Measurements from ENCODE around the gene C16orf90.

Gene C16orf90

DNA sequence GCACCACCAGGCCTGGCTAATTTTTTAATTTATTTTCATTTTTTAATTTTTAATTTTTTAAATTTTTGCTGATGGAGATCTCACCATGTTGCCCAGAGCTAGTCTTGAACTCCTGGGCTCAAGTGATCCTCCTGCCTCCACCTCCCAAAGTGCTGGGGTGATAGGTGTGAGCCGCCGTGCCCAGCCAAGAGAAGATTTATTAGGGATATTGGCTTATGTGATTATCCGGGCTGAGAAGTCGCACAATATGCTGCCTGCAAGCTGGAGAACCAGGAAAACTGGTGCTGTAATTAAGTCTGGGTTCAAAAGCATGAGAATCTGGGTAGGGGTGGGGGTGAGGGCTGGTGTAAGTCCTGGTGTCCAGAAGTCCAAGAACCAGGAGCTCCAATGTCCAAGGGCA, 2.5 kb upstream of the C16orf90 start:
- H3K36me3 ChIP-seq (ENCODE audit: control insufficient read depth, insufficient read depth, low read length) = no peaks in the 10 kb centered on the region
- H3K4me1 ChIP-seq (ENCODE audit: control insufficient read depth, insufficient read depth, low read length) = peaks cover 8% of the 10 kb centered on the region
- no peak overlapping the region for H3K4me3 ChIP-seq (ENCODE audit: insufficient read depth, low read depth, low read length)
- H3K9me3 ChIP-seq (ENCODE audit: control insufficient read depth, low read length) = no peaks in the 10 kb centered on the region
- no peaks in the 10 kb centered on the region for H3K27me3 ChIP-seq (ENCODE audit: control insufficient read depth, insufficient read depth, low read length, poor library complexity, severe bottlenecking)
- 77 to 81% methylated on average over 4 of the region's 4 CpGs for WGBS, 2 experiments
- H3K27ac ChIP-seq (ENCODE audit: insufficient read depth, low read depth, low read length, poor library complexity, severe bottlenecking) = no peak overlapping the region

DNA sequence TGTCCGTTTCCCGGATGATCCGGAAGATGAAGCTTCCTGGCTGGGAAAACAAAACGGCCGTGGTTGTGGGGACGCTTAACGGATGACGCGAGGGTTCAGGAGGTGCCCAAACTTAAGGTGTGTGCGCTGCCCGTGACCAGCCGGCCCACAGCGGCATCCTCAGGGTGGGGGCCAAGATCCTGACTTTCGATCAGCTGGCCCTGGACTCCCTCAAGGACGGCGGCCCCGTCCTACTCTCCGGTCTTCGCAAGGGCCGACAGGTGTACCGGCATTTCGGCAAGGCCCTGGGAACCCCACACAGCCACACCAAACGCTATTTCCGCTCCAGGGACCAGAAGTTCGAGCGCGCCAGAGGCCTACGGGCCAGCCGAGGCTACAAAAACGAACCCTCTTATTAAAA, 1.1 kb upstream of the C16orf90 start:
- WGBS, 2 experiments = 95 to 96% methylated on average over 30 of the region's 30 CpGs
- Histone ChIP-seq H3K4me3 (ENCODE audit: insufficient read depth, low read depth, low read length) (no peak overlapping the region), H3K9me3 (ENCODE audit: control insufficient read depth, low read length) (no peaks in the 10 kb centered on the region), H3K36me3 (ENCODE audit: control insufficient read depth, insufficient read depth, low read length) (no peaks in the 10 kb centered on the region), H3K27ac (ENCODE audit: insufficient read depth, low read depth, low read length, poor library complexity, severe bottlenecking) (no peak overlapping the region), H3K4me1 (ENCODE audit: control insufficient read depth, insufficient read depth, low read length) (no peaks in the 10 kb centered on the region), H3K27me3 (ENCODE audit: control insufficient read depth, insufficient read depth, low read length, poor library complexity, severe bottlenecking) (no peaks in the 10 kb centered on the region)

GRCh38 chr16:3494386-3494973, 809 bp downstream of the C16orf90 start:
- H3K36me3 ChIP-seq (ENCODE audit: control insufficient read depth, insufficient read depth, low read length) = no peaks in the 10 kb centered on the region
- H3K4me1 ChIP-seq (ENCODE audit: control insufficient read depth, insufficient read depth, low read length) = no peaks in the 10 kb centered on the region
- no peaks in the 10 kb centered on the region for H3K27me3 ChIP-seq (ENCODE audit: control insufficient read depth, insufficient read depth, low read length, poor library complexity, severe bottlenecking)
- no peak overlapping the region for H3K27ac ChIP-seq (ENCODE audit: insufficient read depth, low read depth, low read length, poor library complexity, severe bottlenecking)
- no peaks in the 10 kb centered on the region for H3K9me3 ChIP-seq (ENCODE audit: control insufficient read depth, low read length)
- H3K4me3 ChIP-seq (ENCODE audit: insufficient read depth, low read depth, low read length) = no peak overlapping the region
- WGBS, 2 experiments = 93 to 94% methylated on average over 16 of the region's 16 CpGs

DNA sequence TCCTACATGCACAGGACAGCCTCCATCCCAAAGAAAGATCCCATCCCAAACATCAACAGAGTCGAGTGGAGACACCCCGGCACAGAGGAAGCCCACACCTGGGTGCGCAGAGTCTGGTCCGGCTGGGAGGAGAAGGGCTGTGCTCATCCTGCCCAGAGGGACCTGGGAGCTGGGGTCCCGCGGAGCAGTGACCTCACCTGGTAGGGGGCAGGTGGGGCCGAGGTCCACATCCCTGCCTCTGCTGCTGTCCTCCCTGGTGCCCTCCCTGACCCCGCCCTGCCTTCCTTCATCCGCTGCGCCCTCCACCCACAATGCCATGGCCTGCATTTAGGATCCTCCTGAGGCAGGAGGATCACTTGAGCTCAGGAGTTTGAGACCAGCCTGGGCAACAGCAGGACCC, 2.9 kb downstream of the C16orf90 start:
- Histone ChIP-seq H3K4me1 (ENCODE audit: control insufficient read depth, insufficient read depth, low read length) (no peaks in the 10 kb centered on the region), H3K36me3 (ENCODE audit: control insufficient read depth, insufficient read depth, low read length) (no peaks in the 10 kb centered on the region), H3K27me3 (ENCODE audit: control insufficient read depth, insufficient read depth, low read length, poor library complexity, severe bottlenecking) (no peaks in the 10 kb centered on the region), H3K9me3 (ENCODE audit: control insufficient read depth, low read length) (no peaks in the 10 kb centered on the region), H3K4me3 (ENCODE audit: insufficient read depth, low read depth, low read length) (no peak overlapping the region), H3K27ac (ENCODE audit: insufficient read depth, low read depth, low read length, poor library complexity, severe bottlenecking) (no peak overlapping the region)
- WGBS, 2 experiments = 87 to 88% methylated on average over 10 of the region's 10 CpGs

DNA sequence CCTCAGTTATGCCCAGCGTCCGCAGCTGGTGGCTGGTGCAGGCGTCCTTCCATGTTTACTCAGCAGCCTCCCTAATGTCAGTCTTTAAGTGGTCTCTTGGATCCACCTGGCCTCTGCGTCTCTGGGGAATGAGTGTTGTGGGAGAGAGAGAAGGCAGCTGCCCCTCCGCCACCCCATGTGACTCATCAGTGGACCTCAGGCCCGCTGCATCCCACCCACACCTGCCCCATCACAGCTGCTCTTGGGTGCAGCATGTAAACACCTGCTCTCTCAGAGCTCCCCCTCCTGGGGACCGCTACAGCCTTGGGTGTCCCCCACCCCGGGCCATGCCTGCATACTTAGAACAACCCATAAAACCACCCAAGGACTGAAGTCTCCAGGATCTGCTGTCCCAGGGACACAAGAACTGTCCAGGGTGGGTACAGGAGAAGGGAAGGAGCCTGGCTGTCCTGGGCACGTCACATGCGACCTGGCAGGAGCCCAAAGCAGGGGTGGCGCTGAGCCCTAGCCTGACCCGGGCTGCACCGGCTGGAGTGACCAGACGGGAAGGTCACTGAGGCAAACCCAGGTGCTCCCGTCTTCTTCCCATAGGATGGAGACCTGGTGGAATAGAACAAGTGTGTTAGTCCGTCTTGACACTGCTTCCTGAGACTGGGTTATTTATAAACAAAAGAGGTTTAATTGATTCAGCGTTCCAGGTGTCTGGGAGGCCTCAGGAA, 4.2 kb downstream of the C16orf90 start:
- Histone ChIP-seq H3K4me1 (ENCODE audit: control insufficient read depth, insufficient read depth, low read length) (no peaks in the 10 kb centered on the region), H3K27me3 (ENCODE audit: control insufficient read depth, insufficient read depth, low read length, poor library complexity, severe bottlenecking) (no peaks in the 10 kb centered on the region), H3K4me3 (ENCODE audit: insufficient read depth, low read depth, low read length) (no peak overlapping the region), H3K27ac (ENCODE audit: insufficient read depth, low read depth, low read length, poor library complexity, severe bottlenecking) (no peak overlapping the region), H3K9me3 (ENCODE audit: control insufficient read depth, low read length) (no peaks in the 10 kb centered on the region), H3K36me3 (ENCODE audit: control insufficient read depth, insufficient read depth, low read length) (peaks cover 4% of the 10 kb centered on the region)
- WGBS, 2 experiments = 84% methylated on average over 16 to 17 of the region's 17 CpGs

DNA sequence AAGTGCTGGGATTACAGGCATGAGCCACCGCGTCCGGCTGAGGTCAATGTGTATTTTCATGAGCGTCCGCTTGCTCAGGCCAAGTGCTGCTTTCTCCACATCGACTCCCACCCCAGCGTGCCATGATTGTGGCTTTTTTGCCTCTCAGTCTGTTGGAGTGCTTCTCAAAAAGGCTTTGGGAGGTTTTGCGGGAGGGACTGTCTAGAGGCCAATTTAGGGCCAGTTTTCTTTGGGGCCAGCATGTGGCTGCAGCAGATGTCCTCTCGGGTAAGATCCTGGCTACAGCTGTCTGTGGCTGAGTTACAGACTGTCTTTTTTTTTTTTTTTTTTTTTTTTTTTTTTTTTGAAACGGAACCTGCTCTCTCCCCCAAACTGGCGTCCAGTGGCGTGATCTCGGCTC, 6.5 kb downstream of the C16orf90 start:
- Histone ChIP-seq H3K27me3 (ENCODE audit: control insufficient read depth, insufficient read depth, low read length, poor library complexity, severe bottlenecking) (no peaks in the 10 kb centered on the region), H3K36me3 (ENCODE audit: control insufficient read depth, insufficient read depth, low read length) (peaks cover 21% of the 10 kb centered on the region), H3K4me1 (ENCODE audit: control insufficient read depth, insufficient read depth, low read length) (no peaks in the 10 kb centered on the region), H3K27ac (ENCODE audit: insufficient read depth, low read depth, low read length, poor library complexity, severe bottlenecking) (no peak overlapping the region), H3K9me3 (ENCODE audit: control insufficient read depth, low read length) (no peaks in the 10 kb centered on the region), H3K4me3 (ENCODE audit: insufficient read depth, low read depth, low read length) (no peak overlapping the region)
- 87% methylated on average over 10 to 11 of the region's 13 CpGs for WGBS, 2 experiments

- 94% methylated on average over 24 of the region's 24 CpGs for WGBS, 2 experiments
- Histone ChIP-seq H3K27ac (ENCODE audit: insufficient read depth, low read depth, low read length, poor library complexity, severe bottlenecking) (no peak overlapping the region), H3K4me3 (ENCODE audit: insufficient read depth, low read depth, low read length) (no peak overlapping the region), H3K36me3 (ENCODE audit: control insufficient read depth, insufficient read depth, low read length) (peaks cover 31% of the 10 kb centered on the region), H3K27me3 (ENCODE audit: control insufficient read depth, insufficient read depth, low read length, poor library complexity, severe bottlenecking) (no peaks in the 10 kb centered on the region), H3K4me1 (ENCODE audit: control insufficient read depth, insufficient read depth, low read length) (no peaks in the 10 kb centered on the region), H3K9me3 (ENCODE audit: control insufficient read depth, low read length) (no peaks in the 10 kb centered on the region)
Measured at GRCh38 chr16:3487521-3488410, 7.5 kb downstream of the C16orf90 start.

DNA sequence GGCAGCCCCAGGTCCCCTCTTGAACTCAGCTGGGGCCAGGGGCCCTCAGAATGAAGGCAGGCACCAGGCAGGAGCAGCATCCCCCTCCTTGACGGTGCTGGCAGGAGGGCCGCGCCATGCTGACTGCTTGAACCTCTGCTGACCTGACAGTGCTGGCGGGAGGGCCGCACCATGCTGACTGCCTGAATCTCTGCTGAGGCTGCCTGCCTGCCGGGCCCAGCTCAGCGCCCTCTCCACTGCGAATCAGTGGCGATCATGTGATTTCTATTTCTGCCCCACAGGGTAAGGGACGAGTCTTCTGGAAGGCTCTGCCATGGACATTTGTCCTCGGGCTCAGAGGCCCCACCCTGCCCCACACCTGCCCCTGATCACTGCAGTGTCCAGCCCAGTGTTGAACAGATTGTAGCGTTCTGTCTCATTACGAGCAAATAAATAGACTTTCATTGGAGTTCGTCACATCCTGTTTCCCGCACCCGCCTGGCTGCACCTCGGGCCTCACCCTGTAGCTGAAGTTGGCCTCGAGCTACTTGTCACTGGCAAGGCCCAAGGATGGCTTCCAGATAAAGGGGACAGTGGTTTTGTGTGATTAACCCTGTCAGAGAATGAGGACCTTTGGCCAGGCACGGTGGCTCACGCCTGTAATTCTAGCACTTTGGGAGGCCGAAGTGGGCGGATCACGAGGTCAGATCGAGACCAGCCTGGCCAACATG, 8.6 kb downstream of the C16orf90 start:
- Histone ChIP-seq H3K27me3 (ENCODE audit: control insufficient read depth, insufficient read depth, low read length, poor library complexity, severe bottlenecking) (no peaks in the 10 kb centered on the region), H3K4me1 (ENCODE audit: control insufficient read depth, insufficient read depth, low read length) (no peaks in the 10 kb centered on the region), H3K27ac (ENCODE audit: insufficient read depth, low read depth, low read length, poor library complexity, severe bottlenecking) (no peak overlapping the region), H3K9me3 (ENCODE audit: control insufficient read depth, low read length) (no peaks in the 10 kb centered on the region), H3K4me3 (ENCODE audit: insufficient read depth, low read depth, low read length) (no peak overlapping the region), H3K36me3 (ENCODE audit: control insufficient read depth, insufficient read depth, low read length) (peaks cover 38% of the 10 kb centered on the region)
- 91 to 94% methylated on average over 24 of the region's 24 CpGs for WGBS, 2 experiments

DNA sequence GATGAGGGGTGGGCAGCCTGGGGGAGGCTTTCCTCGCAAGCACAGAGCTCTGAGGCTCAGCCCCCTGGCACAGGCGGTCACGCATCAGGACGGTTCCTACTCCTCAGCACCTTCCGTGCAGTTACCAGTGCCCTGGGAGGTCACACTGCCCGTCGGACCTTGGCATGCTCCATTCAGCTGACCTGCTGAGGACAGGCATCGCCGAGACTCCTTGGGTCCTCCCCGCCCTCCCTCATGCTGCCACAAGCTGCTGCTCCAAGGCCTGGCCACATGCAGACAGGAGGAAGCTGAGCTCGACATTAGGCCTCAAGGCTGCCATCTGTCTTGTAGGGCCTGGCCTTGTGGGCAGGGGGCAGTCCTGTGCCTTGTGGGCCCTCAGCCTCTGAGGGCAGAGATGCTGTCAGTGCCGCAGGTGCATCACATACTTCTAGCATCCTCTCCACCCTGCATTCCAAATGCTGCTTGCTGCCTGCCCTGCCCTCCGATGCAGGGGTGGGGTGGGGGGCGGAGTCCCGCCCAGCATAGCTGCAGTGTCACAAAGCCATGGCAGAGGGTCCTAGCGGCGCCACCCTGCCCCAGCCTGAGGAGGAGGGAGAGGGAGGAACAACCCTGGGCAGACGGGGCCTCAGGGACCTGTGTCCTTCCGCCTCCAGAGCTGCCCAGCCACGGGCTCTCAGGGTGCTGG, 9.3 kb downstream of the C16orf90 start:
- WGBS, 2 experiments = 89 to 92% methylated on average over 20 of the region's 20 CpGs

More for the DNA sequence above, 9.3 kb downstream of the C16orf90 start:
- Histone ChIP-seq H3K9me3 (ENCODE audit: control insufficient read depth, low read length) (no peaks in the 10 kb centered on the region), H3K4me3 (ENCODE audit: insufficient read depth, low read depth, low read length) (no peak overlapping the region), H3K27me3 (ENCODE audit: control insufficient read depth, insufficient read depth, low read length, poor library complexity, severe bottlenecking) (no peaks in the 10 kb centered on the region), H3K27ac (ENCODE audit: insufficient read depth, low read depth, low read length, poor library complexity, severe bottlenecking) (no peak overlapping the region), H3K36me3 (ENCODE audit: control insufficient read depth, insufficient read depth, low read length) (peaks cover 40% of the 10 kb centered on the region), H3K4me1 (ENCODE audit: control insufficient read depth, insufficient read depth, low read length) (no peaks in the 10 kb centered on the region)

Measured in ectodermal cell (in vitro differentiated cells).